GM21825 (cell line): ENCODE data around the gene OOSP1.
"Not testable (repeated sequence)": the region's sequence is repeated elsewhere in the genome, so short reads cannot be mapped to it uniquely, and the experiment has no call there.

Experiments
- ATAC-seq: cut with Tn5 transposase; IDR thresholded peaks from one replicate; pipeline ENCODE4 v1.9.1; 2021; ENCODE audit warnings: mild to moderate bottlenecking, moderate library complexity; ENCODE audit not compliant: unreplicated experiment

Gene OOSP1

GRCh38 chr11:59938132-59938531, at the start of gene OOSP1:
TSS of gene OOSP1 (plus strand) at chr11:59938432. CDS start at chr11:59938455, 23 bp downstream.
- ATAC-seq = no peak

GRCh38 chr11:59891781-59892181, 46.5 kb upstream of the OOSP1 start:
- ATAC-seq = no peak

GRCh38 chr11:59894616-59895015, 43.6 kb upstream of the OOSP1 start:
- ATAC-seq = no peak

GRCh38 chr11:59898046-59898445, 40.2 kb upstream of the OOSP1 start:
- no peak for ATAC-seq

GRCh38 chr11:59898650-59899049, 39.6 kb upstream of the OOSP1 start:
- no peak for ATAC-seq

GRCh38 chr11:59899532-59899931, 38.7 kb upstream of the OOSP1 start:
- ATAC-seq = no peak

GRCh38 chr11:59900366-59901126, 37.7 kb upstream of the OOSP1 start:
- no peak for ATAC-seq

GRCh38 chr11:59901306-59901705, 36.9 kb upstream of the OOSP1 start:
- ATAC-seq = no peak

- not testable (repeated sequence) for ATAC-seq
Measured at GRCh38 chr11:59903569-59903968, 34.7 kb upstream of the OOSP1 start.

GRCh38 chr11:59918480-59918879, 19.8 kb upstream of the OOSP1 start:
- ATAC-seq = no peak

- ATAC-seq = no peak
Measured at GRCh38 chr11:59918987-59919589, 19.1 kb upstream of the OOSP1 start.

- ATAC-seq = no peak
Measured at GRCh38 chr11:59923813-59924212, 14.4 kb upstream of the OOSP1 start.

- ATAC-seq = no peak
Measured at GRCh38 chr11:59931688-59932087, 6.5 kb upstream of the OOSP1 start.

- ATAC-seq = no peak
Measured at GRCh38 chr11:59938718-59939117, 486 bp downstream of the OOSP1 start.

- ATAC-seq = no peak
Measured at GRCh38 chr11:59939482-59939881, 1.2 kb downstream of the OOSP1 start.

GRCh38 chr11:59941091-59941490, 2.9 kb downstream of the OOSP1 start:
- no peak for ATAC-seq

- ATAC-seq = no peak
Measured at GRCh38 chr11:59943997-59944714, 5.9 kb downstream of the OOSP1 start.

GRCh38 chr11:59944720-59945119, 6.5 kb downstream of the OOSP1 start:
- no peak for ATAC-seq

- no peak for ATAC-seq
Measured at GRCh38 chr11:59953463-59954218, 15.4 kb downstream of the OOSP1 start.

GRCh38 chr11:59954219-59954847, 16.1 kb downstream of the OOSP1 start:
- ATAC-seq = no peak

- no peak for ATAC-seq
Measured at GRCh38 chr11:59957094-59957493, 18.9 kb downstream of the OOSP1 start.
